ENCODE data around the gene B3GALNT2.

B3GALNT2 gene

DNA sequence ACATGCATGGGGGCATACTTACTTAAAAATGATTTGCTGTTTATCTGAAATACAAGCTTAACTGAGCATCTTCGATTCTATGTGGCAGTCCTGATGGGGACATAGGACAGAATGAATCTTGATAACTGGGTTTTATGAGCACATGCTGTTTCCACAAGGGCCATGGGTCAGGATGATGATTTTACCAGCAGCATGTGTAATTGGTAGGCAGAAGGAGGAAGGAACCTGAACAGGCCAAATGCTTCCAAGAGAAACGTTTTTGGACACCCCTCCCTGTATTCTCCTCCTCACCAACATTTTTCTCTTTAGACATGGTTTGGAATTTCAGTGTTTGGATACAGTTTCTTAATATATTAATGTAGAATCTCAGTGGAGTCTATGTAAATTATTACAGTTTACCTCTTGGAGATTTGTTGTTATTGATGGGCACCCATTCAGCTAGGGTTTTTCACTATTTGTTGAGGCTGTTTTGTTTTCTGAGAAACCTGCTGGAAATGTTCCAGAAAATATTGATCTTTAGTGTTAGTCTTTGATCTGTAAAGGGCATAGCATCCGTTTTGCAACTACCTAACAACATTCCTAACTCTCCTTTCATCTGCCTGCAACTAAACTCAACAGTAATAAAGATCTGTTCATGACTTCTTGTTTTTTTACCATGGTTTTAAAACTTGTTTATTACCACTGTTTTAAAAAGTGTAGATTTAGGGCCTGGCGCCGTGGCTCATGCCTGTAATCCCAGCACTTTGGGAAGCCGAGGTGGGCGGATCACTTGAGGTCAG lies 95.0 kb downstream of the B3GALNT2 start:
- DNase-seq (ENCODE audit: low read depth): no peak

DNA sequence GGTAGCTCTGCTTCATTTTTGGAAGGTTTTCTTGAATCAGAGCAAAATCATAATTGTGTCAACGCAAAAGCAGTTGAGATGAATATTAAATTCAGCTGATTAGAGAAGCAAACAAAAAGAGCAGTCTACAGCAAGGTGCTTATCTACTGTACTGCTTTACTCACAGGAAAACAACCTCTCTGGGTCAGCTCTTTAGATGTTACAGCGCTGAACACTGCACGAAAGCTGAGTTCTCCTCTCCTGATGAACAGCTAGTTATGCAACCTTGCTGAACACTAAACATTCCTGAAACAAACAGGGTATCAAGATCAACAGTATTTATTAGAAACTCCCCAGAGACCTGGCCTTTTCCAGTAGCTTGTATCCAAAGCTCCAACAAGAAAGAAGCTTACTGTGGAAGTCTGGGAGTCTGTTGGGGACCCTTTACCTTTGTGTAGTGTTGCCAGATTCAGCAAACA lies 95.7 kb downstream of the B3GALNT2 start:
- no peak for DNase-seq (ENCODE audit: low read depth)

DNA sequence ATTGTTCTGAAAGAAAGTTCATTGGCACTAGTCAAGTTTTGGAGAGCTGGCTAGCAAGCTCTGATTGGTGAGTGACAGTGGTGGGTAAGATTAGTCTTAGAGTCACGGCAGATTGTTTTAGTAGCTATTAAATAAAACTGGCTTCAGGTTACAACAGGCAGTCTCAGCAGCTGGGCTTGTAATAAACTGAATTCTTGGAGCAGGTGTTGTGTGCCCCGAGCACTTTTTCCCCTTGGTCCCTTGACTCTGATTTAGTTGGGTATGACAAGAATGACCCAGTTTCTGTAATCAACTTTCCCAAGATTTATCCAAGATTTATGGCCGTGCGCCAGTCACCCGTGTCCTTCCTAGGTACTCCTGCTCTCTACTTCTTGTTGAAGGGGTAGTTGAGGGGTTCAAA lies 96.8 kb downstream of the B3GALNT2 start:
- no peak for DNase-seq (ENCODE audit: low read depth)

DNA sequence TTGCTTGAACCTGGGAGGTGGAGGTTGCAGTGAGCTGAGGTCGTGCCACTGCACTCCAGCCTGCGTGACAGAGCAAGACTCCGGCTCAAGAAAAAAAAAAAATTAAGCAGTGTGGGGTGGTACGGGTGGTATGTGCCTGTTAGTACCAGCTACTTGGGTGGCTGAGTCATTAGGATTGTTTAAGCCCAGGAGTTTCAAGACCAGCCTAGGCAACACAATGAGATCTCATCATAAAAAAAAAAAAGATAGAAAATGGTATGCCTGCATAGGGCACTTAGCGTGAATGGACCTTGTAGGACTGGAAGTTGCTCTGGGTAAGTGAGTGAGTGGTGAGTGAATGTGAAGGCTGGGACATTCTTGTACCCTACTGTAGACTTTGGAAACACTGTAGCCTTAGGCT lies 100.1 kb downstream of the B3GALNT2 start:
- no peak for DNase-seq (ENCODE audit: low read depth)

DNA sequence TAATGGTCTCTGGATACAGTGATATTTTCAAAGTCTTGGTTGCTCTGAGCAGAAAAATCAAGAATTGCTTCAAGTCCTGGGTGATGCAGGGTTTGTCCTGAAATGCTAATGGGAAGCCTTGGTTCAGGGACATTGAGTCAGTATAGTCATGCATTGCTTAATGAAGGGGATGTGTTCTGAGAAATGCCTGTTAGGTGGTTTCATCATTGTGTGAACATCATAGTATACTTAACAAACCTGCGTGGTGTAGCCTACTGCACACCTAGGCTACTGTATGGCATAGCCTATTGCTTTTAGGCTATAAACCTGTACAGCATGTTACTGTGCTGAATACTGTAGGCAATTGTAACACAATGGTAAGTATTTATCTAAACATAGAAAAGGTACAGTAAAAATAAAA lies 100.7 kb downstream of the B3GALNT2 start:
- no peak for DNase-seq (ENCODE audit: low read depth)

DNA sequence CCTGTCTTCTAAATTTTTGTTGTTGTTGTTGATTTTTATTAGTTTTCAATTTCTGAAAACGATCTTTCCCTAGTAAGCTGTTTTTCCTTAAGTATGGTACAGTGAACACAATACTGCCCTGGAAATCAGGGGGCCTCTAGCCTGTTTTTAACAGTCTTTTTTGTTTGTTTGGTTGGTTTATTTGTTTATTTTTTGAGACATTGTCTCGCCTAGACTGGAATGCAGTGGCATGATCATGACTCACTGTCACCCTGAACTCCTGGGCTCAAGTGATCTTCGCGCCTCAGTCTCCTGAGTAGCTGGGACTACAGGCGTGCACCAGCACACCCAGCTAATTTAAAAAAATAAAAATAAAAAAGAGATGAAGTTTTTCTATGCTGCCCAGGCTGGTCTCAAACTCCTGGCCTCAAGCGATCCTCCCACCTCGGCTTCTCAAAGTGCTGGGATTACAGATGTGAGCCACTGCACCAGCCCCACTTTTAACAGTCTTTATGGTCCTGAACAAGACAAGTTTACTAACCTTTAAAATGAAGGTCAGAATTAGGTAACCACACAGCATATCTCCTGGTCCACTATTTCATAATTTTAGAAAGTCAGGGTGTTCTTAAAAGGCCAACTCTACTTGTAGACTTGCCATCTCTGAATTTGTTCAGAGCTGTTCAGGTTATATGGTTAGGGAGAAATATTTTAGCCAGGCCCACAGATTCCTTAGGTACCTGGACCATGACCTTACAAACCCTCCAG lies 101.6 kb downstream of the B3GALNT2 start:
- no peak for DNase-seq (ENCODE audit: low read depth)

DNA sequence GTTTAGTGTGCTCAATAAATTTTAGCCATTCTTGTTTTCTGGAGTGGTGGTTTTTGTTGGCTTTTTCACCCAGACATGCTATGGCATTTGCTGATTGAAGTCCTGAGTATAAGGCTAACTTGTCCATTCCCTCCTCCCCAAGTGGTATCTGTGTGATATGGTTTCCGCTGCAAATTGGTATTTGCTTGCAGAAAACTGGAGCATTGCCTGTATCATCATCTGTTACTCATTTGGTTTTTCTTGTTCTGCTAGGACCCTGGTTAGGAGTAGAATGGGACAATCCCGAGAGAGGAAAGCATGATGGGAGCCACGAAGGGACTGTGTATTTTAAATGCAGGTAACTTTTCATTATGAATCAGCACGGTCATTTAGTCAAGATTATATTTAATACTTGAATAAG lies 103.0 kb downstream of the B3GALNT2 start:
- DNase-seq (ENCODE audit: low read depth): no peak
